SKM-1 treated with dmso at 0.1 percent for 144 hours (cell line): ENCODE measurements around the gene NPIPB6.
A peak's percentile ranks its signal among the peaks of the same experiment; 100 is the strongest.
"Not testable (repeated sequence)": the region's sequence is repeated elsewhere in the genome, so short reads cannot be mapped to it uniquely, and the experiment has no call there.

Experiments used
- DNase-seq: peaks from one replicate; lab custom pipeline; 2025; ENCODE audit not compliant: unreplicated experiment; lab: John Stamatoyannopoulos, UW

The NPIPB6 gene

GRCh38 chr16:28363408-28363807, at the start of gene NPIPB6:
Gene NPIPB6, minus strand, starts transcription at chr16:28363508. Its CDS starts 686 bp downstream, at chr16:28362822.
- not testable (repeated sequence) for DNase-seq

GRCh38 chr16:28403220-28404072, 40.1 kb upstream of the NPIPB6 start, which contains the start of gene EIF3CL:
Gene EIF3CL, minus strand, starts transcription at chr16:28403841. Its CDS starts 223 bp downstream, at chr16:28403618.
- not testable (repeated sequence) for DNase-seq

- not testable (repeated sequence) for DNase-seq
Measured at GRCh38 chr16:28392054-28392453, 28.7 kb upstream of the NPIPB6 start.

DNA sequence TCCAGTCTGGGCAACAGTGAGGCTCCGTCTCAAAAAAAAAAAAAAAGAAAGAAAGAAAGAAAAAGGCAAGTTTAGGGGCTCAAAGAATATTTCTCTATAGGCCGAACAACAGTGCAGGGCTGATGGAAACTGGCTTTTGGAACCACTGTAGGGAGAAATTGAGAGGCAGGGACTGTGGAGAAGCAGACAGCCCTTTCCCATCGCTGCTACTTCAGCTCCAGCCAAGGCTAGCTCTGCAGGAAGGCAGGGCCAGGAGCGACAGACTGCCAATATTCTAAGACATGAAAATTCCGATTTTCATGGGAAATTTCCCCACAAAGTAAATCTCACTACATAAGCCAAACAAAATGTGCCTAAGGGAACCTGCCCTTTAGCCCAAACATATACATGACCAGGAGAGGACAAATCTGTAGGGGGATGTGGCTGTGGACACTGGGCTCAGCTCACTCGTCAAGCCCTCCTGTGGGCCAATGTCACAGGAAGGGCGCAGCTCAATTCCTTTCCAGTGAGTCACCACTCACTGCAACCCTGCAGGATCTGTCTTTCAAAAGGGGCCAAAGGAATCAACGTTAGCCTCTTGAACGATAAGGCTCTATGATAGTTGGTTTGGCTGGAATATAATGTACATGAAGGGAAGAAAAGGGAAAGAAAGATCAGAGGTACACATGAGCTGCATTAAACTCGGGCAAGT, 19.0 kb upstream of the NPIPB6 start:
- not testable (repeated sequence) for DNase-seq

DNA sequence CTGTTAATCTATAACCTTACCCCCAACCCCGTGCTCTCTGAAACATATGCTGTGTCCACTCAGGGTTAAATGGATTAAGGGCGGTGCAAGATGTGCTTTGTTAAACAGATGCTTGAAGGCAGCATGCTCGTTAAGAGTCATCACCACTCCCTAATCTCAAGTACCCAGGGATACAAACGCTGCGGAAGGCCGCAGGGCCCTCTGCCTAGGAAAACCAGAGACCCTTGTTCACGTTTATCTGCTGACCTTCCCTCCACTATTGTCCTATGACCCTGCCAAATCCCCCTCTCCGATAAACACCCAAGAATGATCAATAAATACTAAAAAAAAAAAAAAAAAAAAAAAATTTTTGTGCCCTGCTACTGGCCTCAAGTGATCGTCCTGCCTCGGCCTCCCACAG, 14.5 kb upstream of the NPIPB6 start:
- not testable (repeated sequence) for DNase-seq

DNA sequence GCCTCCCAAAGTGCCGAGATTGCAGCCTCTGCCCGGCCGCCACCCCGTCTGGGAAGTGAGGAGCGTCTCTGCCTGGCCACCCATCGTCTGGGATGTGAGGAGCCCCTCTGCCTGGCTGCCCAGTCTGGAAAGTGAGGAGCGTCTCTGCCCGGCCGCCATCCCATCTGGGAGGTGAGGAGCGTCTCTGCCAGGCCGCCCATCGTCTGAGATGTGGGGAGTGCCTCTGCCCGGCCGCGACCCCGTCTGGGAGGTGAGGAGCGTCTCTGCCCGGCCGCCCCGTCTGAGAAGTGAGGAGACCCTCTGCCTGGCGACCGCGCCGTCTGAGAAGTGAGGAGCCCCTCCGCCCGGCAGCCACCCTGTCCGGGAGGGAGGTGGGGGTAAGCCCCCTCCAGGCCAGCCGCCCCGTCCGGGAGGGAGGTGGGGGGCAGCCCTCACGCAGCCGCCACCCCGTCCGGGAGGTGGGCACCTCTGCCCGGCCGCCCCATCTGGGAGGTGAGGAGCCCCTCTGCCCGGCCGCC, 13.9 kb upstream of the NPIPB6 start:
- DNase-seq: not testable (repeated sequence)

- not testable (repeated sequence) for DNase-seq
Measured at GRCh38 chr16:28375115-28375514, 11.8 kb upstream of the NPIPB6 start.

DNA sequence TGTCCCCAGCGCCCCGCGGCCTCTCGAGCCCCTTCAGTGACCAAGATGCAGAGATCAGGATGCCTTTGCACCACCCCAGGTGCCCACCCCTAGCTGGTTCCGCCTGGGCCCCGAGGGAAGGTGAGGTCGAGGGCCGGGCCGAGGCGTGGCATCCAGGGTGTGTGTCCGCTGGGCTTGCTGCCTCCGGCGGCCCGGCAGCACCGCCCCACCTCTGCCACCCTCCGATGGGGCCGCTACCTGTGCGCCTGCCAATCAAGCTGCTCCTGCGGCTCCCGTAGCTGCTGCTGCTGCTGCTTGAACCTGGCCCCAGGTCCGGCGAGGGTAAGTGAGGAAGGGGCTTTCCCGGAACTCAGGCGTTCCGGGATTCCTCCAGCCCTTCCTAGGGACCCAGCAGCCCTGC, 11.0 kb upstream of the NPIPB6 start:
- DNase-seq: not testable (repeated sequence)

DNA sequence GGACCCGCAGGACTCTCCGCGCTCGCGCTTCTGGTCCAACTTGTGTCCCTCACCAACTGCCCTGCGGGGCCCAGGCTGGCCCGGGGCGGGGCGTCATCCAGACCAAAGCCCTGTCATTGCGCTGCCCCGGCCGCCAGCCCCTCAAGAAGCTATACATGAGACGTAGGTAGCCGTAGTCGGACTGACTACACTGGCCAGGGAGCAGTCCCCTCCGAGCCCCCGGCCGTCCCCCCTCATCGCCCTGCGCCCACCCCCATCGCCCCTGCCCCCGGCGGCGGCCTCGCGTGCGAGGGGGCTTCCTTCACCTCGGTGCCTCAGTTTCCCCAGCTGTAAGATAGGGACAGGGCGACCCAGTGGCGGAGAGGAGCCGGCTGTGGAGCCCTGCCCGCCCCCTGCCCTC, 4.6 kb upstream of the NPIPB6 start:
- not testable (repeated sequence) for DNase-seq

DNA sequence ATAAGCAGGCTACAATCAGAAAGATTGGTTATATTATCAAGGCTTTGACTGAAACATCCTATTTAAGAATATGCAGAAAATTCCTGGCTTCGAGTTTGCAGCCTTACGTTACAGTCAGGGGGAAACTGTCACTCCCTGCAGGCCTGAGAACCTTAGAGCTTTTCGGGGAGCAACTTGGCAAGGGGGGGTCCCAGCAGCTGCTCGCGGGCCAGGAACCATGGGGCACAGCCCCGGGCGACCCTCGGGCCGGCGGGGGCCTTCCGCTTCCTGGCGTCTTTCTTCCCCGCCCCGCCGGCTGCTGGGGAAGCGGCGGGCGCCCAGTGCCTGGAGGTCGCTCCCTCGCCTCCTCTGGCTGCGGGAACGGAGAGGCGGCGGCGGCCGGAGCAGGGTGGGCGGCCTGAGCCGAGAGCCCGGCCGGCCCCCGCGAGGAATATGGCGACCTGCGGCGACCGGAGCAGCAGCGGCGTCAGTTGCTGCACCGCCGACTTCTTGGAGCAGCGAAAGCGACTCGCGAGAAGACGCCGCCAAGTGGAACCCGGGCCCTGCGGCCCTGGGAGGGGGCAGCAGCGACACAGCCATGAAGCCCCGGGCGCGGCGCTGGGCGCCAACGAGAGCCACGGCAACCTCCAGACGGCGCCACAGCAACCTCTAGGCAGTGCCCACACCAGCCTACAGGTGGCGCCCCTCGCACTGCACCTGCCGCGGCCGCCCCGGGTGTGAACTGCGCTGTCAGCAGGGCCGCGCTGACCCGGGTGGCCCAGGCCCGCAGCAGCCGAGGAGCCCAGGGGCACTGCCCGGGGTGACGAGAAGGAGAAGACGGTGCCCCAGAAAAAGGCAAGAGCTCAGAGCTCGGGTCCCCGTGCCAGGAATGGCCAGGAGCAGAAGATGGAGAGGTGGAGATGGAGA, 1.2 kb upstream of the NPIPB6 start:
- not testable (repeated sequence) for DNase-seq

- DNase-seq: not testable (repeated sequence)
Measured at GRCh38 chr16:28362600-28362999, 708 bp downstream of the NPIPB6 start.

GRCh38 chr16:28338230-28338629, 25.1 kb downstream of the NPIPB6 start:
- DNase-seq: not testable (repeated sequence)

DNA sequence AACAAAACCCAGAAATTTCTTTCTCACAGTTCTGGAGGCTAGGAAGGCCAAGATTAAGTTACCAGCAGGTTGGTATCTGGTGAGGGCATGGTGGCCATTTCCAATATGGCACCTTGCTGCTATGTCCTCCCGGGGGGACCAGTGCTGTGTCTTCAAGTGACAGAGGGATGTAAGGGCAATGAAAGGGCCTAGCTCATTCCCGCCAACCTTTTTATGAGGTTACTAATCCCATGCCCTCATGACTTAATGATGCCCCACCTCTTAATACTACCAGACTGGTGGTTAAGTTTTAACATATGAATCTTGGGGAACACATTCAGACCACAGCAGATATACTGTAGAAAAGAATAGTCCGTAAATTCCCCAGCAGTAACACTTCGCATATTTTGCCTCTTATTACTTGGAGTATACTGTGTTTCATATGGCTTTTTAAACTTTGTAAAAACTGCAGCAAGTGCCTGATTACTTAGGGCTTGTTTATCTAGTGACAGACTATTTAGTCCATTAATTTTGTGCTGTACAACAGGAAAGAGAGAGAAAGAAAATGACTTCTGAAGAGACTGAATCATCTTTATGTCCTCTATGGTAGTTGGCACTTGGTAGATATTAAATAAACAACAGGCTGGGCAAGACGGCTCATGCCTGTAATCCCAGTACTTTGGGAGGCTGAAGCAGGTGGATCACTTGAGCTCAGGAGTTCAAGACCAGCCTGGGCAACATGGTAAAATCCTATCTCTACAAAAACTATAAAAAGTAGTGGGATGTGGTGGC, 26.2 kb downstream of the NPIPB6 start:
- not testable (repeated sequence) for DNase-seq

DNA sequence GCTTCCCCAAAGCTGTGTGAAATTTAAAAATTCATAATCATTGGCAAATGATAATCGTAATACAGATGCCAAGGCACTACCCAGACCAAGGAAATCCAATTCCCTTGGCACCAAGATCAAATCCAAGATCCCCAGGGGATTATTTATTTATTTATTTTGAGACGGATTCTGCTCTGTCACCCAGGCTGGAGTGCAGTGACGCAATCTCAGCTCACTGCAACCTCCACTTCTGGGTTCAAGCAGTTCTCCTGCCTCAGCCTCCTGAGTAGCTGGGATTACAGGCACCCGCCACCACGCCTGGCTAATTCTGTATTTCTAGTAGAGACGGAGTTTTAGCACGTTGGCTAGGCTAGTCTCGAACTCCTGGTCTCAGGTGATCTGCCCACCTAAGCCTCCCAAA, 27.6 kb downstream of the NPIPB6 start:
- not testable (repeated sequence) for DNase-seq

DNA sequence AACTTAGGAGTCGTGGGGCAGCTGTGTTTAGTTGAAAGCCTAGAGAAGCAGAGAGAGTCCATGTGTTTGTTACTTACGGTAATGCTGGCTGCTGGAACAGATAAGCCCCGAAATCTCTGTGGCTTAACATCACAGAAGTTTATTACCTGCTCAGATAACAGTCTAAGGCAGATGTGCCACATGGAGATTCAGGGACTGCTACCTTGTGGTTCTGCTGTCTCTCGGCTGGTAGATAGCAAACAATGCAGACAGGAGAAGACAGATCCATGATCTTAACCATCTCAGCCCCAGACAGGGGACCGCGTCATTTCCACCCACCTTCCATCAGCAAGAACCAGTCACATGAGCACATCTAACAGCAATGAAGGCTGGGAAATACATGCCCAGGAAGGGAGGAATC, 30.7 kb downstream of the NPIPB6 start:
- not testable (repeated sequence) for DNase-seq

- DNase-seq: not testable (repeated sequence)
Measured at GRCh38 chr16:28330981-28331380, 32.3 kb downstream of the NPIPB6 start.

DNA sequence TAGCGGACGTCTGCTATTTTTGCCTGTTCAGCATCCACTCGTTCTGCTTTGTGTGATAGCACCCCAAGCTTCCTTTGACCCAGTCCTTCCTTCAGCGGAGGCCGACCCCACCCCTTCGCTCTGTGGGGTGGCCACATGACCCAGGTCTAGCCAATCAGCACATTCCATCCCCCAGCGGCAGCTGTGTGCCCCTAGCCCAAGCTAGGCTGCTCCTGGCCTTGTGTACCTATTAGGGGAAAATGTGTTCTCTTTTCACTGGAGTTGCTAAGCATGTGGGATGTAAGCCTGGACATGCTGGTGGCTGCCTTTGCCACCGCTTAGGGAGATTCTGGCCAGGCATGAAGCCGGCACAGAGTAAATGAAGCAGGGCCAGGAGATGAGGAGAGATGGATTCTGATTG, 33.1 kb downstream of the NPIPB6 start:
- not testable (repeated sequence) for DNase-seq

DNA sequence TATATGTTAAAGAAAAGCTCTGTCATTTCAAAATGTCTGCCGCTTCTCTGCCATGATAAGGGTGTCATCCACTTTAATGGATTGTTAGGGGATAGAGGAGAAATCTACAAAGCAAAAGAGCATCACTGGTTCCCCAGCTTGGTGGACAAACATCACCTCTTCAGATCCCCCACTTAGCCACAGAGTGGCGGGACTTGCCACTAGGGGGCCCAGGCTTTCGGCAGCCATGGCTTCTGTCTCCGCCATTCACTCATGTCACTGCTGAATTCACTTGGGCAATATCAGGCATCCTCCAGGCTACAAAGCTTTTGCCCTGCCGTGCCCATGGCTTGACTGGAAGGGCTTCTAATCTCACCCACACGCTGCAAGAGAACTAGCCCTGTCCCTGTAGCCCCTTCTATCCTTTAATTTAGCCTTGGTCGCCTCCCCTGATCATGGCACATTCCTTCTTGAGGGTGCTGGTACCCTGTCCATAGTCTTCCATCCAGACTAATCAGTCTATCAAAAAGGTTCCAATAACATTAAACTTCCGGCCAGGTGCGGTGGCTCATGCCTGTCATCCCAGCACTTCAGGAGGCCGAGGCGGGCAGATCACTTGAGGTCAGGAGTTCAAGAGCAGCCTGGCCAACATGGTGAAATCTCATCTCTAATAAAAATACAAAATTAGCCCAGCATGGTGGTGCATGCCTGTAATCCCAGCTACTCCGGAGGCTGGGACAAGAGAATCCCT, 36.3 kb downstream of the NPIPB6 start:
- DNase-seq: peak; percentile 51

- no peak for DNase-seq
Measured at GRCh38 chr16:28324887-28325279, 38.4 kb downstream of the NPIPB6 start.
